BJ (cell line): Measurements from ENCODE around the gene B3GNT5. TPM values are rescaled to one million over a fixed set of nuclear protein-coding genes. Genes with fewer than 3 reads are reported as not detected.

Experiments used
- CTCF ChIA-PET: fragments of 350-600 bp; formaldehyde crosslinking; extraction: SDS; loops from one replicate; lab custom pipeline; 2021; ENCODE audit warnings: antibody characterized with exemption, inconsistent platforms; lab: Yijun Ruan, JAX
- POLR2A ChIA-PET: fragments of 300-600 bp; sonication (Branson Sonifier 250); formaldehyde crosslinking; extraction: SDS; loops from one replicate; lab custom pipeline; 2021; ENCODE audit warnings: antibody characterized with exemption; lab: Charles Lee
- DNase-seq: peaks from one replicate; pipeline ENCODE4 v3.0.0-alpha.2; 2011; ENCODE audit warnings: low read depth
- H3K27me3 ChIP-seq: 2 replicates; pipeline ENCODE4 v1.6.0; 2011; ENCODE audit warnings: low read length; ENCODE audit not compliant: control insufficient read depth, insufficient read depth
- H3K36me3 ChIP-seq: 2 replicates; pipeline ENCODE4 v1.5.1; 2011; ENCODE audit warnings: low read length; ENCODE audit not compliant: control insufficient read depth, insufficient read depth
- H3K4me3 ChIP-seq: 2 replicates; pipeline ENCODE4 v1.5.1; 2011; ENCODE audit warnings: low read depth, mild to moderate bottlenecking, control low read depth, low read length
- polyA plus RNA-seq: library from polyadenylated mRNA; depleted of rRNA; stranded (reverse); fragments of >200 nt; gene quantifications from 2 replicates; pipeline ENCODE4 v1.2.3, GENCODE V29; 2011
- TF ChIP-seq, protein P1 (sequence below): IDR thresholded peaks from 2 replicates; pipeline ENCODE4 v1.5.1; 2011; ENCODE audit warnings: low read depth, mild to moderate bottlenecking, control low read depth, inconsistent platforms, low read length, moderate library complexity; ENCODE audit not compliant: insufficient read depth

Gene B3GNT5
- polyA plus RNA-seq, 1 experiment, result 0.27 TPM

DNA sequence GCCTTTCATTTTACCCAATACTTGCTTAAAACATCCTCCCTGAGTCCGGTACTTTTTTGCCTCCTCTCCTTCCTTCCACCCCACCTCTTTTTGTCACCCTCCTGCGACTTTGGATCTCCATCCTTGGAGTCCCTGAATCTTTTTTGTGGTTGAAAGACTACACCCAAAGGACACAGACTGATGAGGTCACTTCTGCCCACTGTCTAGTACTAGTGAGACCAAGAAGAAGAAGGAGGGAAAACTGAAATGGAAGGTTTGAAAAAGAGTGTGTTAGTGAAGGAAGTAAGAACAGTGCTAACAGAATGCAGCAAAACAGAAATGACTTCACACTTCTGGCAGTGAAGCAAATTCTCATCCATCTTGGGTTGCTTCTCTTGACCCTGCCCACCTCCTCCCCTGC lies 6.6 kb downstream of the B3GNT5 start:
- Histone ChIP-seq H3K4me3 (no peak overlapping the region), H3K27me3 (peaks cover 8% of the 10 kb centered on the region; the same call in 1 of the 2 replicates), H3K36me3 (no peaks in the 10 kb centered on the region)
- TF ChIP-seq, protein P1, sequence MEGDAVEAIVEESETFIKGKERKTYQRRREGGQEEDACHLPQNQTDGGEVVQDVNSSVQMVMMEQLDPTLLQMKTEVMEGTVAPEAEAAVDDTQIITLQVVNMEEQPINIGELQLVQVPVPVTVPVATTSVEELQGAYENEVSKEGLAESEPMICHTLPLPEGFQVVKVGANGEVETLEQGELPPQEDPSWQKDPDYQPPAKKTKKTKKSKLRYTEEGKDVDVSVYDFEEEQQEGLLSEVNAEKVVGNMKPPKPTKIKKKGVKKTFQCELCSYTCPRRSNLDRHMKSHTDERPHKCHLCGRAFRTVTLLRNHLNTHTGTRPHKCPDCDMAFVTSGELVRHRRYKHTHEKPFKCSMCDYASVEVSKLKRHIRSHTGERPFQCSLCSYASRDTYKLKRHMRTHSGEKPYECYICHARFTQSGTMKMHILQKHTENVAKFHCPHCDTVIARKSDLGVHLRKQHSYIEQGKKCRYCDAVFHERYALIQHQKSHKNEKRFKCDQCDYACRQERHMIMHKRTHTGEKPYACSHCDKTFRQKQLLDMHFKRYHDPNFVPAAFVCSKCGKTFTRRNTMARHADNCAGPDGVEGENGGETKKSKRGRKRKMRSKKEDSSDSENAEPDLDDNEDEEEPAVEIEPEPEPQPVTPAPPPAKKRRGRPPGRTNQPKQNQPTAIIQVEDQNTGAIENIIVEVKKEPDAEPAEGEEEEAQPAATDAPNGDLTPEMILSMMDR, result no peak
- ChIA-PET CTCF (interaction anchor here (0.9 kb wide), 1 partner anchor 28 kb away, joined by 3 read pairs; no protein-coding TSS in a partner anchor), POLR2A (no interaction called here)
- DNase-seq, result no peak

DNA sequence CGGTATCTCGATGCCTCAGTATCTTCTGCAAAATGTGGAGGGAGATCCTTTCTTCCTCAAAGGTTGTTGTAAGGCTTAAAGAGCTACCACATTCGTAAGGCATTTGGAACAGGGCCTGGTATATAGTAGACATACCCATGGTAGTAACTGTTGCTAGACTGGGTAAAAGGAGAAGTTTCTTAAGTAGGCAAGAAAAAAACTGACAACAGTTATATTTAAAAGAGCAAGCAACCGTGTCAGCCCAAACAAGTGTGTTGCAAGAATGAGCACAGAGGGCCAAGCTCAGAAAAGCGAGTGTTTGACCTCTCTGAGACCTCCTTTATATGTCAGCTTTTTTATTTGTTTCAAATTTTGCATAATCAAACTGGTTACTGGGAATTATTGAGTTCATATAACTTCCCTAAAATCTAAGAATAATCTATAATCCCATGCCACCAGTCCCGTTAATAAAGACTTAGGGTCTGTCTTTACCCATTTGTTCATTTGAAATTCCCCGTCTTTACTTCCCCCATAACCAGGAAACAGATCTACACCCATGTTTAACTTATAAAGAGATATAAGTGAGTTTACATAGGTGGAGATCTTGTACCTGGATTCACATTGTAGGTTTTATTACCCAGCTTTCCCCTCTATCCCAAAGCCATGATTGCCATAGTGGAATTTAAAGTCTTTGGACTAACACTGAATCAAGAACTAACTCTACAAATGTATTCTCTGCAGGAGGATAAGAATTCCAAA lies 7.3 kb downstream of the B3GNT5 start:
- TF ChIP-seq, protein P1, result no peak
- Histone ChIP-seq H3K27me3 (peaks cover 1% of the 10 kb centered on the region; the same call in 1 of the 2 replicates), H3K36me3 (no peaks in the 10 kb centered on the region), H3K4me3 (no peak overlapping the region)
- POLR2A ChIA-PET, result interaction anchor here (0.7 kb wide), 1 partner anchor 33 kb away, joined by 3 read pairs; no protein-coding TSS in a partner anchor
- CTCF ChIA-PET, result interaction anchor here (0.9 kb wide), 1 partner anchor 28 kb away, joined by 3 read pairs; no protein-coding TSS in a partner anchor
- no peak for DNase-seq

DNA sequence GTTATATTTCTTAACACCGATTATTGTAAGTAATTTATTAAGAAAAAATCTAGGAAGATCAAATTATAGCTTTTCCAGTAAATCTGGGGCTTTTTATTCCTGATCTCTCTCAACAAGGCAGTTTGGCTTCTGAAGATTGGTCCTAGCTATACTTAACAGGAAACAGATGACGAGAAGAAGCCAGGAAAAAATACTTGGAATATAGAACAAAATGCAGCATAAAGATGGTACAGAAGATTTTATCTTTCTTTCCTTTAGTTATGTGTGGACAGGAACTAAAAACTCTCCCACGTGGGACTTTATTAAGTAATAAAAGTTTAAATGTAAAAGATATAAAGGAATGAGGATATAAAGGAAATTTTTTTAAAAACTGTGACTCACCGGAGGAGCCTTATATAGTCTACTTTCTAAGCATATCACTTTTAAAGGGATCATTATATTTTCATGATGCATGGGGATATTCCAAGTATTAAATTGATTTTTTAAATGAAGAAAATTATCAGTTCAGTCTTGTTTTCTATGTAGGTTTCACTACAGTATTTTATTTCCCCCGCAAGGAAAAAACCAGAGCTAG lies 8.2 kb downstream of the B3GNT5 start:
- DNase-seq, result no peak
- ChIA-PET CTCF (no interaction called here), POLR2A (no interaction called here)
- Histone ChIP-seq H3K27me3 (no peaks in the 10 kb centered on the region; the same call in 1 of the 2 replicates), H3K4me3 (no peak overlapping the region), H3K36me3 (no peaks in the 10 kb centered on the region)
- TF ChIP-seq, protein P1, result no peak

DNA sequence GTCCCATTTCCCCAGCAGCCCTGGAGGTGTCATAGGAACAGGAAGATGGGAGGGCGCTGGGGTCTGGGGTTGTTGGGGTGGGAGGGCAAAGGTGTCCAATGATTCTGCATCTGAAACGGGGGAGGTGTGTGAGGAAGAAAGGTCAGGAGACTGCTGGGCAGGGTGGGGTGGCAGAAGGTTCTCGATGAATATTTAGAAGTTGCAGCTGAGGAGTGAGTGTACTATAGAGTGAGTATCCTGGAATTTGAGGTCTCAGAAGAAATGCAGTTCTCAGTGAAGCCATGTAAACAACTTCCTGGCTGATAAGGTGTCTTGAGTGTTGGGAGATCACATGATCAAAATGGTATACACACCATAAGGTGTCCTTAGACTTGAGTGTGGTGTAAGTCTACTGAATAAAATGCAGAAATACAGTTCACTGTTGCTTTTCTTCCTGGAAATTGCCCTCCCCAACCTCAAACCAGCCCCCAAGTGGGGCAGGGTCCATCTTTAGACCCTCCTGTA lies 9.9 kb downstream of the B3GNT5 start:
- TF ChIP-seq, protein P1, result no peak
- ChIA-PET POLR2A (no interaction called here), CTCF (no interaction called here)
- no peaks in the 10 kb centered on the region; the same call in 1 of the 2 replicates for H3K27me3 ChIP-seq
- H3K36me3 ChIP-seq, result no peaks in the 10 kb centered on the region
- DNase-seq, result no peak
- no peak overlapping the region for H3K4me3 ChIP-seq

DNA sequence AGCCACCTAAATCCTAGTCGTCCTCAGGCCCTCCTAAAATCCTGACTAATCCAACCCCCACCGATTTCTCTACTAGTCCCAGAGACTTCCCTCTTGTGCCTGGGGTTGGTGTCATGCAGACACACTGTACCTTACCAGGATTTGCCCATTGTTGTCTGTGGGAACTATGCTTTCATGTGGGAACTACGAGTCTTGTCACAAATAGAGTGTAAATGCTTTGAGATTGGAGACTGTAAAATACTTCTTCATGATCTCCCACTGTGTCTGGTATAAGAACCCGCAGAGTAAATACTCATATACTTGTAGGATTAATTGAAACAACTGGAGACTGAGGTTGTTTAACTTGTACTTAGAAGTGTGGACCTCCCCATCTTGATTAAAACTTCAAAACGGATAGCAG lies 11.2 kb downstream of the B3GNT5 start:
- Histone ChIP-seq H3K4me3 (no peak overlapping the region), H3K27me3 (no peaks in the 10 kb centered on the region; the same call in 1 of the 2 replicates), H3K36me3 (no peaks in the 10 kb centered on the region)
- TF ChIP-seq, protein P1, result no peak
- DNase-seq, result no peak
- POLR2A ChIA-PET, result no interaction called here
- CTCF ChIA-PET, result no interaction called here
